GM21423 (cell line): ENCODE data around the gene HAL.
A peak's percentile ranks its signal among the peaks of the same experiment; 100 is the strongest.
"Not testable (repeated sequence)": the region's sequence is repeated elsewhere in the genome, so short reads cannot be mapped to it uniquely, and the experiment has no call there.

Experiments
- ATAC-seq: cut with Tn5 transposase; IDR thresholded peaks from one replicate; pipeline ENCODE4 v1.9.1; 2021; ENCODE audit warnings: mild to moderate bottlenecking, moderate library complexity; ENCODE audit not compliant: unreplicated experiment

Gene HAL

GRCh38 chr12:95978351-95978750 is 17.8 kb downstream of the HAL start:
- no peak for ATAC-seq

GRCh38 chr12:95977764-95978305 is 18.3 kb downstream of the HAL start:
- ATAC-seq: no peak

- no peak for ATAC-seq
These were observed 19.7 kb downstream of the HAL start for GRCh38 chr12:95976416-95976832.

- no peak for ATAC-seq
These were observed 20.7 kb downstream of the HAL start for GRCh38 chr12:95975491-95975890.

GRCh38 chr12:95974358-95974757 is 21.8 kb downstream of the HAL start:
- ATAC-seq: no peak

GRCh38 chr12:95972832-95973456 is 23.2 kb downstream of the HAL start:
- ATAC-seq: no peak

GRCh38 chr12:95970905-95971304 is 25.2 kb downstream of the HAL start:
- no peak for ATAC-seq

- not testable (repeated sequence) for ATAC-seq
These were observed 27.0 kb downstream of the HAL start for GRCh38 chr12:95969116-95969515.

GRCh38 chr12:95967301-95967700 is 28.8 kb downstream of the HAL start:
- no peak for ATAC-seq

- no peak for ATAC-seq
These were observed 29.8 kb downstream of the HAL start for GRCh38 chr12:95966287-95966870.

GRCh38 chr12:95963096-95963495 is 33.0 kb downstream of the HAL start:
- no peak for ATAC-seq

GRCh38 chr12:95962222-95962621 is 33.9 kb downstream of the HAL start:
- ATAC-seq: no peak

- no peak for ATAC-seq
These were observed 35.9 kb downstream of the HAL start for GRCh38 chr12:95960241-95960640.

GRCh38 chr12:95959107-95959506 is 37.0 kb downstream of the HAL start:
- no peak for ATAC-seq

GRCh38 chr12:95956557-95957145 is 39.5 kb downstream of the HAL start:
- no peak for ATAC-seq

- no peak for ATAC-seq
These were observed 40.5 kb downstream of the HAL start for GRCh38 chr12:95955549-95956159.

GRCh38 chr12:95953000-95953399 is 43.1 kb downstream of the HAL start:
- no peak for ATAC-seq

- no peak for ATAC-seq
These were observed 44.6 kb downstream of the HAL start for GRCh38 chr12:95951515-95951914.

- ATAC-seq: no peak
These were observed 46.5 kb downstream of the HAL start for GRCh38 chr12:95949477-95950206.

GRCh38 chr12:95944108-95944704 is 51.9 kb downstream of the HAL start:
- no peak for ATAC-seq

GRCh38 chr12:95943330-95943842 is 52.8 kb downstream of the HAL start, which contains the start of gene AMDHD1:
TSS of gene AMDHD1 (plus strand) at chr12:95943331. CDS start at chr12:95943399, 68 bp downstream.
- peak; percentile 59 for ATAC-seq
